HepG2 (cell line): ENCODE measurements around the gene USP40. TPM values are rescaled to one million over a fixed set of nuclear protein-coding genes. Genes with fewer than 3 reads are reported as not detected.
A peak's percentile ranks its signal among the peaks of the same experiment; 100 is the strongest.

ENCODE experiments used
- ATAC-seq: fragments of 200-7000 bp; cut with Tn5 transposase; 3 replicates; pipeline ENCODE4 v1.9.1; 2020; ENCODE audit warnings: mild to moderate bottlenecking, moderate library complexity
- BruUV-seq: library from RNA; stranded (reverse); fragments of 400-500 nt; replicated peaks from 2 replicates; lab custom pipeline; 2021; lab: Mats Ljungman, UMichigan
- CTCF ChIA-PET: fragments of 300-600 bp; formaldehyde crosslinking; extraction: SDS; loops from one replicate; lab custom pipeline; 2021; ENCODE audit warnings: low total read pairs, inconsistent platforms, low intra/inter-chr PET ratio; lab: Yijun Ruan, JAX
- POLR2A ChIA-PET: fragments of 350-600 bp; sonication (Branson Sonifier 250); formaldehyde crosslinking; loops from one replicate; lab custom pipeline; 2020; ENCODE audit warnings: antibody characterized with exemption, inconsistent platforms; lab: Yijun Ruan, JAX
- DNase-seq: peaks from one replicate; pipeline ENCODE4 v3.0.0-alpha.2; 2015; ENCODE audit warnings: low spot score
- FAIRE-seq: peaks from 3 replicates; lab custom pipeline; 2011; peaks lifted over from hg19 to GRCh38; lab: Jason Lieb, UNC
- H2AFZ ChIP-seq: one replicate; pipeline ENCODE4 v1.6.1; 2011; ENCODE audit warnings: low read length, inconsistent platforms
- H3K27ac ChIP-seq: fragments of 300-600 bp; 3 replicates; pipeline ENCODE4 v1.8.0; 2011; ENCODE audit warnings: mixed run types, mild to moderate bottlenecking, mixed read lengths, low read length, inconsistent platforms; ENCODE audit not compliant: insufficient read depth; ENCODE audit errors: extremely low read length
- H3K27me3 ChIP-seq, 2 experiments: fragments of 200-600 bp in 1 of 2; 2 replicates in 1 of 2; 3 replicates in 1 of 2; pipeline versions ENCODE4 v1.6.0 to v1.8.0; 2011; ENCODE audit warnings: low read length in 2 of 2, mild to moderate bottlenecking in 2 of 2, moderate library complexity in 2 of 2, inconsistent platforms in 1 of 2; ENCODE audit not compliant: insufficient read depth in 2 of 2, control insufficient read depth in 1 of 2
- H3K36me3 ChIP-seq, 2 experiments: fragments of 200-600 bp in 1 of 2; replicated peaks in 1 of 2; 2 replicates in 1 of 2; 3 replicates in 1 of 2; pipeline versions ENCODE4 v1.5.1 to v1.8.0; 2011; ENCODE audit warnings: low read length in 2 of 2, inconsistent platforms in 1 of 2; ENCODE audit not compliant: insufficient read depth in 2 of 2, control insufficient read depth in 1 of 2
- H3K4me1 ChIP-seq: 2 replicates; pipeline ENCODE4 v1.5.1; 2012; ENCODE audit warnings: low read length, inconsistent platforms; ENCODE audit not compliant: insufficient read depth
- H3K4me2 ChIP-seq: 2 replicates; pipeline ENCODE4 v1.6.0; 2011; ENCODE audit warnings: low read depth, low read length, inconsistent platforms
- H3K4me3 ChIP-seq, 3 experiments: fragments of 200-600 bp in 1 of 3; sonication (generic), shearing (Covaris generic) in 1 of 3; replicated peaks in 1 of 3; 2 replicates each; pipeline ENCODE4 v1.5.1; 2011 to 2016; ENCODE audit warnings: low read length in 3 of 3, inconsistent platforms in 2 of 3, low read depth in 2 of 3, mild to moderate bottlenecking in 2 of 3, control low read depth in 1 of 3, mixed read lengths in 1 of 3; ENCODE audit not compliant: insufficient read depth in 1 of 3
- H3K79me2 ChIP-seq: one replicate; pipeline ENCODE4 v1.6.1; 2011; ENCODE audit warnings: low read length, inconsistent platforms; ENCODE audit not compliant: insufficient read depth
- H3K9ac ChIP-seq: 2 replicates; pipeline ENCODE4 v1.6.0; 2011; ENCODE audit warnings: mild to moderate bottlenecking, low read depth, low read length, inconsistent platforms; ENCODE audit not compliant: insufficient read depth
- H3K9me3 ChIP-seq: 2 replicates; pipeline ENCODE4 v1.5.1; 2012; ENCODE audit warnings: mild to moderate bottlenecking, low read length
- H4K20me1 ChIP-seq: 2 replicates; pipeline ENCODE4 v1.6.0; 2011; ENCODE audit warnings: inconsistent platforms, mild to moderate bottlenecking, low read length, moderate library complexity; ENCODE audit not compliant: insufficient read depth
- BRCA1 ChIP-seq: sonication (generic); formaldehyde crosslinking; IDR thresholded peaks from 2 replicates; pipeline ENCODE4 v1.4.0; 2020; ENCODE audit warnings: missing genetic modification reagents
- CSRNP1 ChIP-seq: sonication (generic); formaldehyde crosslinking; IDR thresholded peaks from 2 replicates; pipeline ENCODE4 v1.8.1; 2023; ENCODE audit warnings: mild to moderate bottlenecking, missing genetic modification reagents
- E2F2 ChIP-seq: sonication (generic); formaldehyde crosslinking; IDR thresholded peaks from 2 replicates; pipeline ENCODE4 v1.4.0; 2020; ENCODE audit warnings: missing genetic modification reagents, borderline replicate concordance
- GTF3A ChIP-seq: sonication (generic); formaldehyde crosslinking; conservative IDR thresholded peaks from 2 replicates; pipeline ENCODE4 v1.4.0; 2020; ENCODE audit warnings: mild to moderate bottlenecking, missing genetic modification reagents
- HIVEP1 ChIP-seq: sonication (generic); formaldehyde crosslinking; IDR thresholded peaks from 2 replicates; pipeline ENCODE4 v1.4.0; 2020; ENCODE audit warnings: mild to moderate bottlenecking, missing genetic modification reagents
- HNF4A ChIP-seq: sonication (generic); formaldehyde crosslinking; IDR thresholded peaks from 2 replicates; pipeline ENCODE4 v1.4.0; 2020; ENCODE audit warnings: missing genetic modification reagents
- KDM1A ChIP-seq: IDR thresholded peaks from 2 replicates; pipeline ENCODE4 v1.6.1; 2016; ENCODE audit warnings: missing compliant biosample characterization
- SUZ12 ChIP-seq: fragments of 150-350 bp; IDR thresholded peaks from 2 replicates; pipeline ENCODE4 v1.6.1; 2014; ENCODE audit warnings: low read depth, low read length
- ZFP1 ChIP-seq: IDR thresholded peaks from 2 replicates; pipeline ENCODE4 v1.6.1; 2016
- ZKSCAN8 ChIP-seq: IDR thresholded peaks from 2 replicates; pipeline ENCODE4 v1.6.1; 2016; ENCODE audit warnings: borderline replicate concordance, missing genetic modification reagents, missing compliant biosample characterization
- ZNF136 ChIP-seq: sonication (generic); formaldehyde crosslinking; IDR thresholded peaks from 2 replicates; pipeline ENCODE4 v1.8.1; 2022; ENCODE audit warnings: low read depth, mild to moderate bottlenecking, moderate library complexity, missing genetic modification reagents
- ZNF251 ChIP-seq: sonication (generic); formaldehyde crosslinking; IDR thresholded peaks from 2 replicates; pipeline ENCODE4 v1.9.0; 2021; ENCODE audit warnings: mild to moderate bottlenecking, missing genetic modification reagents
- ZNF337 ChIP-seq: sonication (generic); formaldehyde crosslinking; IDR thresholded peaks from 2 replicates; pipeline ENCODE4 v1.5.1; 2020; ENCODE audit warnings: missing genetic modification reagents, low read depth, mild to moderate bottlenecking, borderline replicate concordance
- ZNF740 ChIP-seq: sonication (generic); formaldehyde crosslinking; IDR thresholded peaks from 2 replicates; pipeline ENCODE4 v1.4.0; 2020; ENCODE audit warnings: missing genetic modification reagents
- ZSCAN31 ChIP-seq: sonication (generic); formaldehyde crosslinking; IDR thresholded peaks from 2 replicates; pipeline ENCODE4 v1.5.0; 2020; ENCODE audit warnings: low read depth, mild to moderate bottlenecking, missing genetic modification reagents
- WGBS: methylation state at CpG from one replicate; pipeline ENCODE4 v1.1.6; 2017; ENCODE audit warnings: low lambda C conversion rate; 5-methylcytosine and 5-hydroxymethylcytosine counted together
- in situ Hi-C: cut with HindIII; loops from 2 replicates; pipeline ENCODE4 v1.10.0; 2017; ENCODE audit warnings: low pct_unique_long_range_greater_than_20kb; ENCODE audit not compliant: extremely low pct_ligation_motif_present
- intact Hi-C: fragments of 100-400 bp; cut with micrococcal nuclease; formaldehyde crosslinking; loops from one replicate; pipeline ENCODE4 v1.10.0; 2022; ENCODE audit not compliant: unreplicated experiment
- polyA plus RNA-seq, 8 experiments: library from polyadenylated mRNA; depleted of rRNA in 3 of 8; stranded (reverse) in 7 of 8; unstranded in 1 of 8; fragments of >200 nt; fragmentation: Illumina TruSeq in 4 of 8; extraction: Trizol in 4 of 8; gene quantifications; 2 replicates each; pipeline versions ENCODE4 v1.2.1 to v1.2.3, GENCODE V29; 2011 to 2016; ENCODE audit warnings: low read depth in 4 of 8, missing spikeins in 1 of 8, mixed read lengths in 1 of 8; ENCODE audit not compliant: insufficient read depth in 1 of 8
- total RNA-seq, 5 experiments: library from RNA; depleted of rRNA; stranded (reverse); fragments of >200 nt; fragmentation: Illumina TruSeq; extraction: Trizol; gene quantifications; 2 replicates each; pipeline ENCODE4 v1.2.3, GENCODE V29; 2016; ENCODE audit warnings: low read depth in 1 of 5

USP40 gene
- total and polyA plus RNA-seq, 2 of the 13 experiments (the other 11 are each of a cell fraction or from before 2014, with no cell fraction given) = 41.0 to 46.3 TPM

GRCh38 chr2:233503481-233503880 is 63.1 kb downstream of the USP40 start:
- Histone ChIP-seq H3K4me2 (no peak overlapping the region), H3K36me3 (peaks cover 3 to 22% of the 10 kb centered on the region in 2 experiments; a peak in 3 of 5 replicates), H4K20me1 (no peaks in the 10 kb centered on the region), H3K4me1 (no peaks in the 10 kb centered on the region), H3K4me3 (no peak overlapping the region), H3K27ac (no peak overlapping the region), H3K27me3 (no peaks in the 10 kb centered on the region), H3K9me3 (peaks cover 19% of the 10 kb centered on the region), H3K79me2 (no peaks in the 10 kb centered on the region), H2AFZ (no peak overlapping the region), H3K9ac (no peak overlapping the region)
- in situ Hi-C loops = no loop called here
- intact Hi-C loops = no loop called here
- no TSS peak for BruUV-seq
- FAIRE-seq (no peak), ATAC-seq (no peak), DNase-seq (no peak)
- 0 out of 2 replicates have a peak, but pooled peaks have one; percentile 29 for TF ChIP-seq ZFP1 (CRISPR knock-in tag)
- peak; percentile 68; the same call in 1 of the 2 replicates for TF ChIP-seq ZNF136 (CRISPR knock-in tag)
- peak; percentile 77; the same call in 1 of the 2 replicates for TF ChIP-seq ZNF337
- no peak for TF ChIP-seq ZSCAN31
- WGBS = 94% methylated on average over 1 of the region's 1 CpG
- POLR2A ChIA-PET = no interaction called here
- CTCF ChIA-PET = no interaction called here

GRCh38 chr2:233501198-233502076 is 65.1 kb downstream of the USP40 start:
- H3K9ac ChIP-seq = no peak overlapping the region
- H3K9me3 ChIP-seq = peaks cover 19% of the 10 kb centered on the region
- no peak overlapping the region for H3K4me2 ChIP-seq
- ATAC-seq (no peak), FAIRE-seq (no peak), DNase-seq (no peak)
- intact Hi-C loops = no loop called here
- no peaks in the 10 kb centered on the region for H3K79me2 ChIP-seq
- peaks cover 4 to 29% of the 10 kb centered on the region in 2 experiments; a peak in 3 of 5 replicates for H3K36me3 ChIP-seq
- no peak overlapping the region for H3K27ac ChIP-seq
- no peaks in the 10 kb centered on the region for H3K27me3 ChIP-seq
- H3K4me1 ChIP-seq = no peaks in the 10 kb centered on the region
- in situ Hi-C loops = no loop called here
- POLR2A ChIA-PET = no interaction called here
- WGBS = 90% methylated on average over 3 of the region's 3 CpGs
- BruUV-seq = no TSS peak
- H3K4me3 ChIP-seq = no peak overlapping the region
- H4K20me1 ChIP-seq = no peaks in the 10 kb centered on the region
- no peak overlapping the region for H2AFZ ChIP-seq
- CTCF ChIA-PET = no interaction called here
- no peak for TF ChIP-seq SUZ12
- no peak for TF ChIP-seq GTF3A (CRISPR knock-in tag)
- TF ChIP-seq HIVEP1 (CRISPR knock-in tag) = no peak
- no peak for TF ChIP-seq E2F2 (CRISPR knock-in tag)
- TF ChIP-seq KDM1A (CRISPR knock-in tag) = no peak
- no peak for TF ChIP-seq ZNF740 (CRISPR knock-in tag)
- no peak for TF ChIP-seq BRCA1 (CRISPR knock-in tag)
- TF ChIP-seq CSRNP1 = no peak
- TF ChIP-seq HNF4A (CRISPR knock-in tag) = no peak
- no peak for TF ChIP-seq ZKSCAN8
- TF ChIP-seq ZNF251 (CRISPR knock-in tag) = no peak
